Measurements from ENCODE around the gene BRCA1.
"Not testable (repeated sequence)": the region's sequence is repeated elsewhere in the genome, so short reads cannot be mapped to it uniquely, and the experiment has no call there.

BRCA1 gene

DNA sequence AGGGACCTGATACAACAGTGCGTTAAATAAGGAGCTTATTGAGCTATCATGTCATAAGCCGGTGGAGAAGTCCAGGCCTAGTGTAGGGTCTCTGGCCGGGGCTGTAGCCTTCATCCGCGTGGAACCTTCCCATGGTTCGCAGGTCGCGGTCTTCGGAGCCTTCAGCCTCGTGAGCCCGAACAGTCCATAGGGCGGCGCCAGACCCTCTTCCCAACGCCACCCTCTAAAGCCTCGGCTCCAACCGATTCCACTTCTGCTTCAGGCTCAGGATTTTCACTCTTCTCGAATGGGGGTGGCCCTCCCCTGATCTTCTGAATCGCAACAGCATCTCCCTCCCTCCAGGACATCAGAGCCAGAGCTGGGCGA lies 10.3 kb upstream of the BRCA1 start:
- no peak for DNase-seq (ENCODE audit: extremely low spot score)
- POLR2A ChIA-PET, result no interaction called here
- CTCF ChIA-PET, result no interaction called here
- TF ChIP-seq, protein P1, sequence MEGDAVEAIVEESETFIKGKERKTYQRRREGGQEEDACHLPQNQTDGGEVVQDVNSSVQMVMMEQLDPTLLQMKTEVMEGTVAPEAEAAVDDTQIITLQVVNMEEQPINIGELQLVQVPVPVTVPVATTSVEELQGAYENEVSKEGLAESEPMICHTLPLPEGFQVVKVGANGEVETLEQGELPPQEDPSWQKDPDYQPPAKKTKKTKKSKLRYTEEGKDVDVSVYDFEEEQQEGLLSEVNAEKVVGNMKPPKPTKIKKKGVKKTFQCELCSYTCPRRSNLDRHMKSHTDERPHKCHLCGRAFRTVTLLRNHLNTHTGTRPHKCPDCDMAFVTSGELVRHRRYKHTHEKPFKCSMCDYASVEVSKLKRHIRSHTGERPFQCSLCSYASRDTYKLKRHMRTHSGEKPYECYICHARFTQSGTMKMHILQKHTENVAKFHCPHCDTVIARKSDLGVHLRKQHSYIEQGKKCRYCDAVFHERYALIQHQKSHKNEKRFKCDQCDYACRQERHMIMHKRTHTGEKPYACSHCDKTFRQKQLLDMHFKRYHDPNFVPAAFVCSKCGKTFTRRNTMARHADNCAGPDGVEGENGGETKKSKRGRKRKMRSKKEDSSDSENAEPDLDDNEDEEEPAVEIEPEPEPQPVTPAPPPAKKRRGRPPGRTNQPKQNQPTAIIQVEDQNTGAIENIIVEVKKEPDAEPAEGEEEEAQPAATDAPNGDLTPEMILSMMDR (IDR thresholded peaks at IDR 0.05; ENCODE audit: control extremely low read depth, extremely low read depth, low read depth, missing control alignments), result no peak

DNA sequence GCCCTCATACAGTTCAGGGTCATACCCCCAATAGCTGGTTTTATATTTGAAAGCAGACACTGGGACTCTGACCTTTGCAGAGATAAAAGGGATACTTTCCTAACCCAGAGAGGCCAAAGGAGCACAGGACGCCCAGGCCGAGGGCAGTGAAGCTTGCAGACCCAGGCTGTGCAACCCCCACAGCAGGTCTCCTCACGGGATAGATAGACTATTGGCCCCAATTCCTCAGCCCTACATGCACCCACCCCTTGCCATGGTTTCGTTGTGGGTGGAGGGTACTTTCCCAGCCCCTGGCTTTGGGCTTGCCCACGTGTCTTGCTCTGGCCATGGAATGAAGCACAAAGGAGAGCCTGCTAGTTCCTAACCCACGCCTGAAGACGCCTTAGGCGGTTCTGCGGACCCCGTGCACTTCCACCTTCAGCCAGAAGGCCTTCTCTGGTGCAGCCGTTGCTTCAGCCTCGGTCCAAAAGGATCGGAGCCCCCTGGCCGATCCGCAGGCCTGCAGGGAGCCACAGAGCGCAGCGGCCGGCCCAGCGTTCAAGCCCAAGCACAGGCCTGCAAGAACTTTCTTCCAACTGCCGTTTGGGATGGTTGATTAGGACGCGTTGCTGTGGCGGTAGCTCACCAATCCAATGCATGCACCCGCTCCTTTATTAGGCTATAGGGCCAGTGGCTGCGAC lies 9.8 kb upstream of the BRCA1 start:
- ChIA-PET CTCF (no interaction called here), POLR2A (interaction anchor here (1.0 kb wide), 1 partner anchor 180 kb away, joined by 3 read pairs; no protein-coding TSS in a partner anchor)
- TF ChIP-seq, protein P1 (IDR thresholded peaks at IDR 0.05; ENCODE audit: control extremely low read depth, extremely low read depth, low read depth, missing control alignments), result no peak
- no peak for DNase-seq (ENCODE audit: extremely low spot score)

GRCh38 chr17:43133439-43133838 lies 8.3 kb upstream of the BRCA1 start:
- DNase-seq (ENCODE audit: extremely low spot score); CTCF ChIA-PET: not testable (repeated sequence)
- POLR2A ChIA-PET, result interaction anchor here (0.7 to 1.0 kb wide), 2 partner anchors 39 to 182 kb away, joined by 3 to 5 read pairs; no protein-coding TSS in a partner anchor

DNA sequence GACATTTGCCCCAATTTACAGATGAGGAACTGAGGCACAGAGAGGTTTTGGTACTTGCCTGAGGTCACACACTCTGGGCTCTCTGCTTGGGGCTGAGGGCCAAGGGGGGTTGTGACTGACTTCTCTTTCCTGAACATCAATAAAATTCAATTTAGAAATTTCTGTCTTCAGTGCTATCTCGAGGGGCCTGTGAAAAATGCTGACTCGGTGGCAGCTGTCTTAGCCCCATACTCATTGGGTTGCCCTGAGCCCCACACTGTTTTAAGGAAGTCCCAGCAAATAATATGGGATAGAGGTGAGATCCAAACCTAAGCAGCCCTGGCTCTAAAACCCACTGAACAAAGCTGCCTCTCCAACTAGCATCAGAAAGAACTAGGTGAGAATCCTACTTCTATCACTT lies 7.0 kb upstream of the BRCA1 start:
- no peak for DNase-seq (ENCODE audit: extremely low spot score)
- ChIA-PET CTCF (interaction anchor here (1.2 kb wide), 1 partner anchor 163 kb away, joined by 3 read pairs; no protein-coding TSS in a partner anchor), POLR2A (no interaction called here)
- TF ChIP-seq, protein P1 (IDR thresholded peaks at IDR 0.05; ENCODE audit: control extremely low read depth, extremely low read depth, low read depth, missing control alignments), result no peak

GRCh38 chr17:43129671-43130010 lies 4.5 kb upstream of the BRCA1 start:
- TF ChIP-seq, protein P1 (IDR thresholded peaks at IDR 0.05; ENCODE audit: control extremely low read depth, extremely low read depth, low read depth, missing control alignments), result no peak
- no peak for DNase-seq (ENCODE audit: extremely low spot score)
- CTCF ChIA-PET, result interaction anchor here (1.1 kb wide), 1 partner anchor 205 kb away, joined by 3 read pairs; no protein-coding TSS in a partner anchor
- POLR2A ChIA-PET, result no interaction called here

- not testable (repeated sequence) for DNase-seq (ENCODE audit: extremely low spot score)
- CTCF ChIA-PET, result interaction anchor here (0.7 to 1.3 kb wide), 2 partner anchors 99 to 129 kb away, joined by 3 to 4 read pairs; partner anchors contain the start of gene RPL27
Observed at GRCh38 chr17:43127333-43127876, 2.2 kb upstream of the BRCA1 start.

GRCh38 chr17:43126911-43127290 lies 1.7 kb upstream of the BRCA1 start:
- POLR2A ChIA-PET, result interaction anchor here (0.8 kb wide), 1 partner anchor 8 kb away, joined by 3 read pairs; no protein-coding TSS in a partner anchor
- TF ChIP-seq, protein P1 (IDR thresholded peaks at IDR 0.05; ENCODE audit: control extremely low read depth, extremely low read depth, low read depth, missing control alignments), result no peak
- CTCF ChIA-PET, result interaction anchor here (1.3 kb wide), 1 partner anchor 129 kb away, joined by 4 read pairs; the partner anchor contains the start of gene RPL27
- DNase-seq (ENCODE audit: extremely low spot score), result no peak

More at GRCh38 chr17:43127333-43127876, 2.2 kb upstream of the BRCA1 start:
- POLR2A ChIA-PET, result interaction anchor here (0.8 kb wide), 1 partner anchor 9 kb away, joined by 3 read pairs; no protein-coding TSS in a partner anchor
